ENCODE data around the gene GRID1.
A peak's percentile ranks its signal among the peaks of the same experiment; 100 is the strongest.

The GRID1 gene

GRCh38 chr10:86229811-86230556, 136.6 kb downstream of the GRID1 start:
- Histone ChIP-seq H4K20me1 (no peaks in the 10 kb centered on the region), H3K9ac (no peak overlapping the region), H3K9me3 (no peaks in the 10 kb centered on the region), H3K4me2 (no peak overlapping the region), H3K36me3 (no peaks in the 10 kb centered on the region), H3K4me1 (peaks cover 7% of the 10 kb centered on the region; the same call in 1 of the 2 replicates), H3K4me3 (no peak overlapping the region), H3K27ac (no peak overlapping the region), H3K27me3 (no peaks in the 10 kb centered on the region)
- TF ChIP-seq Cebpa-rat (IDR thresholded peaks at IDR 0.05), result no peak

- H3K27ac ChIP-seq, result no peak overlapping the region
- H4K20me1 ChIP-seq, result no peaks in the 10 kb centered on the region
- H3K4me3 ChIP-seq, result no peak overlapping the region
- H3K4me1 ChIP-seq, result peaks cover 7% of the 10 kb centered on the region; the same call in 1 of the 2 replicates
- H3K9ac ChIP-seq, result no peak overlapping the region
- H3K9me3 ChIP-seq, result no peaks in the 10 kb centered on the region
- no peaks in the 10 kb centered on the region for H3K36me3 ChIP-seq
- H3K4me2 ChIP-seq, result no peak overlapping the region
- TF ChIP-seq Cebpa-rat (IDR thresholded peaks at IDR 0.05), result no peak
- H3K27me3 ChIP-seq, result no peaks in the 10 kb centered on the region
Observed at GRCh38 chr10:86229376-86229775, 137.2 kb downstream of the GRID1 start.

- H3K27me3 ChIP-seq, result no peaks in the 10 kb centered on the region
- no peaks in the 10 kb centered on the region for H4K20me1 ChIP-seq
- peaks cover 12% of the 10 kb centered on the region for H3K4me1 ChIP-seq
- no peak for TF ChIP-seq Cebpa-rat (IDR thresholded peaks at IDR 0.05)
- H3K9ac ChIP-seq, result no peak overlapping the region
- H3K9me3 ChIP-seq, result no peaks in the 10 kb centered on the region
- H3K27ac ChIP-seq, result no peak overlapping the region
- H3K4me2 ChIP-seq, result no peak overlapping the region
- H3K36me3 ChIP-seq, result no peaks in the 10 kb centered on the region
- H3K4me3 ChIP-seq, result no peak overlapping the region
Observed at GRCh38 chr10:86227501-86228258, 138.9 kb downstream of the GRID1 start.

- Histone ChIP-seq H3K4me2 (no peak overlapping the region), H3K9me3 (no peaks in the 10 kb centered on the region), H3K9ac (no peak overlapping the region), H3K4me1 (peaks cover 21% of the 10 kb centered on the region), H3K4me3 (no peak overlapping the region), H3K27me3 (no peaks in the 10 kb centered on the region), H3K36me3 (no peaks in the 10 kb centered on the region), H3K27ac (no peak overlapping the region), H4K20me1 (no peaks in the 10 kb centered on the region)
- TF ChIP-seq Cebpa-rat (IDR thresholded peaks at IDR 0.05), result no peak
Observed at GRCh38 chr10:86226781-86227201, 139.8 kb downstream of the GRID1 start.

DNA sequence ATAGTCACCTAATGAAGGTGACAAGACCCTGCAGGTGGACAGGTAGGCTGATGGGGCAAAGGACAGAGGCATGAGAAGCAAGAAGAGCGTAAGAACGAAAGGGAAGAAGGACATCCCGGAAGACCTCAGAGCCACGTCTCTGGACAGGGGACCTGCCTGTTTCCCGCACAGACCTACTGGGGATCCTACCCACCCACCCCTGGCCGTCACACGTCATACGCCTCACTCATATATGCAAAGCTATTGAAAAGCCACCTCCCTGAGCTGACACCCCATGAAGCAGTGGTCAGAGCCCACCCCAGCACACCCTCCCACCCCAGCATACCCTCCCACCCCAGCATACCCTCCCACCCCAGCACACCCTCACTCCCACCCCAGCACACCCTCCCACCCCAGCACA, 140.6 kb downstream of the GRID1 start:
- Histone ChIP-seq H4K20me1 (no peaks in the 10 kb centered on the region), H3K4me1 (peaks cover 27% of the 10 kb centered on the region), H3K27ac (no peak overlapping the region), H3K9ac (no peak overlapping the region), H3K36me3 (no peaks in the 10 kb centered on the region), H3K4me3 (no peak overlapping the region), H3K27me3 (no peaks in the 10 kb centered on the region), H3K4me2 (no peak overlapping the region), H3K9me3 (no peaks in the 10 kb centered on the region)
- TF ChIP-seq Cebpa-rat (IDR thresholded peaks at IDR 0.05), result no peak

DNA sequence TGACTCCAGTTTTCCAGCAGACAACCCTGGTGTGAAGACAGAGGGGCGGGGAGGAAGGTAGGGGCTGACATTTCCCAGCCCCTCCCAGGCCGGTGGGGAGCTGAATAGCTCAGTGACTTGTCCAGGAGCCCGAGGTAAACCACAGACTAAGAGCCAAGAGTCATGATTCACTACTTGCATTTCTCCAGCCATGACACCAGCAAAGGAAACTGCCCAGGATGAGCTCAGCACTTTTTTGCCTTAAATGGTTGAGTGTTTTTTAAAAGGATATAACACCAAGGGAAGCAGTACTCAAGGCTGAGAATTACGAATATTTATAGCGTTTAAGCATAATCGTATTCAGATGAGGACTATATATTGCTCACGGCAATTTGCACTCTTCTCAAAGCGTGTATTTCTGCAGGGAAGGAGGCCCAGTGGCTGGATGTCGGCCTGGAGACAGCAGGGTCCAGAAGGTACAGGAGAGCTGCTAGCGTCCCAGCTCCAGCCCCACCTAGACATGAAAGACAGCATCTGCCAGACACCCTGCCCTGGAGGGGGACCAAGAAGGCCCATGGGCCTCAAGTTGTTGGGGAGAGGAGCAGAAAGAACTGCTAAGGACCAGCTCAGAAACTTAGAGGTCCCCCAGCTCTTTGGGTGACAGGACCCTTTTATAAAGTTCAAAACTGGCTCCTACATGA, 141.4 kb downstream of the GRID1 start:
- Histone ChIP-seq H3K4me1 (peaks cover 27% of the 10 kb centered on the region), H3K4me2 (no peak overlapping the region), H3K27ac (no peak overlapping the region), H3K9ac (no peak overlapping the region), H3K36me3 (no peaks in the 10 kb centered on the region), H3K4me3 (no peak overlapping the region), H4K20me1 (no peaks in the 10 kb centered on the region), H3K27me3 (no peaks in the 10 kb centered on the region), H3K9me3 (no peaks in the 10 kb centered on the region)
- no peak for TF ChIP-seq Cebpa-rat (IDR thresholded peaks at IDR 0.05)

- TF ChIP-seq Cebpa-rat (IDR thresholded peaks at IDR 0.05), result no peak
- no peak overlapping the region for H3K27ac ChIP-seq
- H3K36me3 ChIP-seq, result no peaks in the 10 kb centered on the region
- no peak overlapping the region for H3K4me3 ChIP-seq
- no peaks in the 10 kb centered on the region for H3K27me3 ChIP-seq
- H3K9me3 ChIP-seq, result no peaks in the 10 kb centered on the region
- no peak overlapping the region for H3K4me2 ChIP-seq
- no peaks in the 10 kb centered on the region for H4K20me1 ChIP-seq
- H3K4me1 ChIP-seq, result peaks cover 27% of the 10 kb centered on the region
- H3K9ac ChIP-seq, result no peak overlapping the region
Observed at GRCh38 chr10:86224354-86225102, 142.1 kb downstream of the GRID1 start.

GRCh38 chr10:86223256-86223655, 143.3 kb downstream of the GRID1 start:
- H3K4me2 ChIP-seq, result 0 out of 2 replicates have a peak overlapping the region, but pooled peaks have one; percentile 34
- TF ChIP-seq Cebpa-rat (IDR thresholded peaks at IDR 0.05), result no peak

GRCh38 chr10:86222687-86223086, 143.9 kb downstream of the GRID1 start:
- Histone ChIP-seq H3K27ac (peak overlapping the region; percentile 30; the same call in 1 of the 2 replicates), H3K4me2 (peak overlapping the region; percentile 34), H4K20me1 (no peaks in the 10 kb centered on the region), H3K4me3 (no peak overlapping the region), H3K9ac (no peak overlapping the region), H3K36me3 (no peaks in the 10 kb centered on the region), H3K9me3 (no peaks in the 10 kb centered on the region), H3K27me3 (no peaks in the 10 kb centered on the region), H3K4me1 (peaks cover 27% of the 10 kb centered on the region)
- TF ChIP-seq Cebpa-rat (IDR thresholded peaks at IDR 0.05), result no peak

More at GRCh38 chr10:86223256-86223655, 143.3 kb downstream of the GRID1 start:
- no peaks in the 10 kb centered on the region for H3K27me3 ChIP-seq
- no peaks in the 10 kb centered on the region for H4K20me1 ChIP-seq
- H3K36me3 ChIP-seq, result no peaks in the 10 kb centered on the region
- no peak overlapping the region for H3K4me3 ChIP-seq
- H3K4me1 ChIP-seq, result peaks cover 27% of the 10 kb centered on the region
- no peak overlapping the region for H3K9ac ChIP-seq
- no peak overlapping the region for H3K27ac ChIP-seq
- no peaks in the 10 kb centered on the region for H3K9me3 ChIP-seq

Data from BLaER1 (cell line).